ENCODE data around the gene PLXDC1. TPM values are rescaled to one million over a fixed set of nuclear protein-coding genes. Genes with fewer than 3 reads are reported as not detected.

The PLXDC1 gene
- polyA plus RNA-seq, 3 donors: 1.2 to 10.7 (median 4.7) TPM

DNA sequence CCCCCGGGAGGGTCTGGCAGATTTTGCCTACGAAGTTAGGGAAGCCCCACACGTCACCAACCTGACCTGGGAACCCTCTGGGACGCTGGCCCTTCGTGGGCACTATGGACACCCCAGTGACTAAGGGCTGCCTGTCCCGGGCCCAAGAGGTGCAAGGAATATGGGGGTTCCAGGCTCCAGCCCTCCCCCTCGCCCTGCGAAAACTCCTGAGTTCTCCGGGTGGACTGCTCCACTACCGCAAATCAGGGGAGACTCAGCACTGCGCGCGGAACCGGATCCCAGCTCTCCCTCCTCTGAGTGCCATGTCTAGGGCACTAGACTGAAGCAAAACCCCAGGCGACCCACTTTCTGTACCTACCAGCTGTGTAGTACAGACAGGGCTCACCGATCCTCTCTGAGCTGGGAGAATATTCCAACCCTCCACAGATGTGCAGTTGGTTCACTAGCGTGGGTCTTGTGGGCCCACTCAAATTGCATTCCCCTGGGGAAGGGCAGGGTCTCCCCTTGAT is 14.5 kb upstream of the PLXDC1 start, which contains the start of gene ARL5C:
TSS of gene ARL5C (minus strand) at position 321 of the 509 bp plus-strand sequence. CDS start 401 bp downstream, outside the sequence.
- 43 to 60% (median 54%) methylated on average over 17 of the region's 17 CpGs for WGBS, 3 donors
- H3K27ac ChIP-seq (ENCODE audit: low read depth, low read length): no peak within 1 kb of the TSS

GRCh38 chr17:39165178-39165840 is 13.9 kb upstream of the PLXDC1 start:
- 7 to 21% (median 8%) methylated on average over 51 of the region's 51 CpGs for WGBS, 3 donors
- no peak overlapping the region for H3K27ac ChIP-seq (ENCODE audit: low read depth, low read length)

- H3K27ac ChIP-seq (ENCODE audit: low read depth, low read length): no peak overlapping the region
- WGBS, 3 donors: 0 to 1% (median 1%) methylated on average over 14 to 15 of the region's 15 CpGs
Observed at GRCh38 chr17:39164675-39165143, 13.3 kb upstream of the PLXDC1 start.

DNA sequence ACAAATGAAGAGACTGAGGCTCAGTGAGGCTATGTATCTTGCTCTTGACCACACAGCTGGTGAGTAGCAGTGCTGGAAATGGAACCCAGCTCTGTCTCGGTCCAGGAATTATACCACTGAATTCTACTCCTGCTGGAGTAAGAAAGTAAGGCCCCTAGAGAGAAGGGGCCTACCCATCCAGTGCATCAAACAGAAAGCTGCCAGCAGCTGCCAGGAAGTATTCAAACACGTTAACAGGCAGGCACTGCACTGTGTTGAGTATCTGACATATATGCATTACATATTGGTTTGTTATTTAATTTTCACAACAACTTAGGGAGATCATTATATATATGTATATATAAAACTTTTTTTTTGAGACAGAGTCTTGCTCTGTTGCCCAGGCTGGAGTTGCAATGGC is 10.5 kb upstream of the PLXDC1 start:
- 71 to 74% (median 71%) methylated on average over 2 of the region's 2 CpGs for WGBS, 3 donors
- no peak overlapping the region for H3K27ac ChIP-seq (ENCODE audit: low read depth, low read length)

DNA sequence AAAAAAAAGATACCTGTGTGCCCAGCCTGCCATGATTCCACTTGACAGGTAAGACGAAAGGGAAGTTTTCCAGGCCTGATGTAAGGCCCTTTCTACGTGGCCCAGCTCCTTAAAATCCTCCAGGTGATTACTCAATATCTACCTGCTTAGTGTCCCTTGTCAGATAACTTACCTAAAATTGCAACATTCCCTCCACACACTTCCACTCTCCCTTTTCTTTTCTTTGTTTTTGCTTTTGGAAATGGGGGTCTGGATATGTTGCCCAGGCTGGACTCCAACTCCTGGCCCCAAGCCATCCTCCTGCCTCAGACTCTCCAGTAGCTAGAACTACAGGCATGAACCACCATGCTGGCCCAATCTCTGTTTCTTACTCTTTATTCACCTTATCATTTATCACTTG is 7.2 kb upstream of the PLXDC1 start:
- no peak overlapping the region for H3K27ac ChIP-seq (ENCODE audit: low read depth, low read length)
- 80 to 92% (median 91%) methylated on average over 2 of the region's 2 CpGs for WGBS, 3 donors

DNA sequence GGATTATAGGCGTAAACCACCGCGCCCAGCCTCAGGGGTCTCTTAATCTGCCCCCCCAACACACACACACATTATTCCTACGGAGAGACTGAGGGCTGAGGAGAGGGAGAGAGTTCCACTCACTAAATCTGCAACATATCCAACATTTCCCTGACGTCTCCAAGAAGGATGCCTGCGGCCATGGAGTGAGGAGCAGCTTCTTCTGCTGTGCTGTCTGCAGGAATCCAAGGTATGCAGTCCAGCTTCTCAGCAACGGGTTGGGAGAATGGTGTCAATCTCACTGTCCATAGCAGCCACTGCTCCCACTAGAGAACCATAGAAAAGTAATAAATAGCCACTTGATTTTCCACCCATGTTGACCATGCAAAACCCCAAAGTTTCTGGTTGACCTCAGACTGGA is 5.1 kb upstream of the PLXDC1 start:
- WGBS, 3 donors: 73 to 81% (median 76%) methylated on average over 7 of the region's 7 CpGs
- no peak overlapping the region for H3K27ac ChIP-seq (ENCODE audit: low read depth, low read length)

DNA sequence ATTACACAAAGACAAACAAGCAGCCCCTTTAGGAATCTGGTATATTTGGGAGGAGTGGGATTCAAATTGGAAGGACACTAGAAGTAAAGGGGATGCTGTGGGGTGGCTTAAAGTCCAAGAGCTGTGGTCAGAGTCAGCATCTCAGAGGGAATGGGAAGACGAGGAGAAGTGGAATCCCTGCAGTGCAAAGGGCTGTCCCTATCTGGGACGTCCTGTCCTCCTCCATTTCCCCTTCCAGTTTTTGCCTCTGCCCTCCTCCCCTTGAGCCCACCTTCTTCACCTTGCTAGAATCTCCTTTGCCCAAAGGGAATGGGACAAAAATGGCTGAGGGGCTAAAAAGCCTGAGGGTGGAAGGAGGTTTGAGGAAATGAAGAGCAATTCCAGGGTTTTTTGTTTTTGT is 4.2 kb upstream of the PLXDC1 start:
- 41 to 56% (median 53%) methylated on average over 2 of the region's 2 CpGs for WGBS, 3 donors
- H3K27ac ChIP-seq (ENCODE audit: low read depth, low read length): no peak overlapping the region

- 0 to 1% (median 0%) methylated on average over 16 of the region's 16 CpGs for WGBS, 3 donors
- H3K27ac ChIP-seq (ENCODE audit: low read depth, low read length): peak overlapping the region; percentile 51
Observed at GRCh38 chr17:39153599-39154051, 2.2 kb upstream of the PLXDC1 start.

GRCh38 chr17:39151943-39152818 is 744 bp upstream of the PLXDC1 start:
- H3K27ac ChIP-seq (ENCODE audit: low read depth, low read length): no peak overlapping the region
- WGBS, 3 donors: 11 to 24% (median 11%) methylated on average over 25 of the region's 25 CpGs

DNA sequence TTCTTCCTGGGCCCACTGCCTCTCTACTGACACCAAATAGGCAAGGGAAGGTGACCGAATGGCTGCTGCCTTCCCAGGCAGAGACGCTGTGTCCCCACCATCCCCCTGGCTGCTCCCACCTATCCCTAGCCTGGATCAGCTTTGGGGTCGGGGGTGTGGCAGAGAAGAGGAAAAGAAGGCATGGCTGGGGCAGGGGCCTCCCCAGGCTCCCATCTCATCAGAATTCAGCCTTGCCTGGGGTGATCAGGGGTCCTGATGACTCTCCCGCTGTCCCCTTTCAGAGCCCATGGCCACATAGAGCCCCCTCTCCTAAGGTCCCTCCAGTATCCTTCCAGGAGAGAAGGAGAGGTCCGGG is 665 bp downstream of the PLXDC1 start:
- H3K27ac ChIP-seq (ENCODE audit: low read depth, low read length): no peak overlapping the region
- 38 to 42% (median 40%) methylated on average over 4 to 5 of the region's 5 CpGs for WGBS, 3 donors

- H3K27ac ChIP-seq (ENCODE audit: low read depth, low read length): no peak overlapping the region
- WGBS, 3 donors: 73 to 81% (median 74%) methylated on average over 5 of the region's 5 CpGs
Observed at GRCh38 chr17:39150104-39150634, 1.3 kb downstream of the PLXDC1 start.

DNA sequence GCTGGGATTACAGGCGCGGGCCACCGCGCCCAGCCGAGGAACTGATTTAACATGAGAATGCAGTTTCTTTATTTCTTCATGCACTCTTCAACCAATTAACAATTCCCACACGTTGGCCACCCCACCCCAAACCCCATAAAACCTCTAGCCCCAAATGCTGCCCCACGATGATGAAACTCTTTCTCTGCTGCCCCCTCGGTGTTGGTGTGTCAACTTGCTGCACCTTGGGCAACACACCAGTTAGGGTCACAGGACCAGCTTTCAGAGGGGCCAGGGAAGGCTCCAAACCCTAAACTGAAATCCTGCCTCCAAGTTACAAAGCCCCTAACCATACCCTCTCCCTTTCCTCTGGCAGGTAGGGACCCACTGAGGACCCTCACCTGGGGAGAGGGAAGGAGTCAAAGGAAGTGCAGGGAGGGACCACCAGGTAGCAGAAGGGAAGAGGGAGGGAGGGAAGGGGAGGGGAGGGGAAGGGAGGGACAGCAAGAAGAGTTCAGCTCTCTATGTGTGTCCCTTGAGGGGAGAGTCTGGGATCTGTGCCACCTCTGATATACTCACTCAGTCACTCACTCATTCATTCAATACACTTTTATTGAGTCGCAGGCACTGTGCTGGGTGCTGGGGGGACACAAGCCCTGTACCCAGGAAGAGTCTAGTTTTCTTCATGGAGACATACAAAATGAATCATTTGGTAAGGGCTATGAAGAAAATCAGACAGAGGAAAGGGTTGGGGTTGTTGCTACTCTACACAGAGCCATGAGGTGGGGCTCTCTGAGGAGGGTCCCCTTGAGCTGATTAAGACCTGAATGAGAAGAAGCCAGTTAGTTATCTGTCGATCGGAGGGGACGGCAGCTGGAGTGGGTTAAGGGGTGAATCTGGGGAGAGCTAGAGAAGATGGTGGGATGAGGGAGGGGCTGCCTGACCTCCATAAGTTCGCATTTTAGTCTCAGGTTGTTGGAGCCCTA is 3.9 kb downstream of the PLXDC1 start:
- WGBS, 3 donors: 55 to 69% (median 67%) methylated on average over 13 of the region's 13 CpGs
- no peak overlapping the region for H3K27ac ChIP-seq (ENCODE audit: low read depth, low read length)

GRCh38 chr17:39146273-39146672 is 5.2 kb downstream of the PLXDC1 start:
- H3K27ac ChIP-seq (ENCODE audit: low read depth, low read length): no peak overlapping the region
- 92 to 97% (median 93%) methylated on average over 3 of the region's 3 CpGs for WGBS, 3 donors

DNA sequence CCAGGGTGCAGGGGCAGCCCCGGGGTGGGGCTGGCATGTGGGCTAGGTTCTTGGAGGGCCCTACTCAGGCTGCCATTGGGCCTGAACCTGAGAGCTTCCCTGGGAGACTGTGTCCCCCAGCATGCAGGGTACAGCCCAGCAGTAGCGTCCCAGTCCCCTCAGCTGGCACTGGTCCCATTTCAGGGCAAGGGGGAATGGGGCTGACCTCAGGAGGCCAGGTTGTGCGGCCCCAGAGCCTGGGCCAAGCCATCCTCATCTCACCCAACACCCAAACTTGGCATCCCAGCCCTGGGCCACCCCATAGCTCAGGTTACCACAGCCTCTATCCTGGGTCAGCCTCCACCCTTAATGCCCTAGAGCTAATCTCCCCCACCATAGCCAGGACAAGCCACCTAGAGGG is 6.3 kb downstream of the PLXDC1 start:
- 77 to 89% (median 88%) methylated on average over 3 of the region's 3 CpGs for WGBS, 3 donors
- H3K27ac ChIP-seq (ENCODE audit: low read depth, low read length): peak overlapping the region; percentile 34

DNA sequence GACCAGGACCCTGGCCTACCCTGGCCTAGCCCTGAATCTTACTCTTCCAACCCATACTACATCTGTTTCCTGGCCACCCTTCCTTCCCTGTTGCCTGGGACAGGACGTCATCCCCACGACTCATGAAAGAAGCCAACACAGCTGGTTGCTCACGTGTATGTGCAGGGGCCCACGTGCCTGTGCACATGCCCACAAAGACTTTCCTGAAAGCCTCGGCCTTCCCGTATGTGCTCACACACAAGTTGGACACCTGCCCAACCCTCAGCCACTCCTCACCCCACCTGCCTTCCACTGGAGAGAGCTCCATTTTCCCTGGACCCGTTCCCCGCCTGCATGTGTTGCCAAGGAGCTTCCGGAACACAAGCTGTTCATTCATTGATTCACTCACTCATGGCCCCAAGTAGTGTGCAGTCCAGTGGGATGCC is 7.0 kb downstream of the PLXDC1 start:
- WGBS, 3 donors: 18 to 27% (median 22%) methylated on average over 9 of the region's 9 CpGs
- no peak overlapping the region for H3K27ac ChIP-seq (ENCODE audit: low read depth, low read length)

DNA sequence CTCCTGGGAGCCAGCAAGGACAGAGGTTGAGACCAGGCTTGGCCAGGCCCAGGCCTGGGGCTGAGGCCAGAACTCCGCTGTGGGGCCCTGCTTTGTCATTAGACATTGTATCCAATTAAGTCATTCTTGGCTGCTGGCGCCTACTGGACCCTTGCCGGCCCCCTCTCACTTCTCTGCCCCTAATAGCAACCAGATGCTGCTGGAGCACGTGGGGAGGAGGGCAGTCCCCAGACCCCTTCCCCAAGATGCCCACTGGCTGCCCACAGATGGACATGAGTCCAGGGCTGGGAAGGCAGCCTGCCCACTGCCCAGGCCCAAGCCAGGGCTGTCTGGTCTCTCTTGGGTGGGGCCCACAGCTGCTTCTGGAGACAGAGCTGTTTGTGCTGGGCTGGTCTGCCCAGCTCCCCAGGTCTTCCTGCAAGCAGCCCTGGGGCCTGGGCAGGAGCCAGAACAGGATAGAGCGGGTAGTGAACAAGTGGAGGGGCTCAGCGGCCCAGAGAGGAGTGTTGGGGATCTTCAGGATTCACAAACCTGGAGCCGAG is 7.8 kb downstream of the PLXDC1 start:
- no peak overlapping the region for H3K27ac ChIP-seq (ENCODE audit: low read depth, low read length)
- 59 to 81% (median 71%) methylated on average over 7 of the region's 7 CpGs for WGBS, 3 donors

DNA sequence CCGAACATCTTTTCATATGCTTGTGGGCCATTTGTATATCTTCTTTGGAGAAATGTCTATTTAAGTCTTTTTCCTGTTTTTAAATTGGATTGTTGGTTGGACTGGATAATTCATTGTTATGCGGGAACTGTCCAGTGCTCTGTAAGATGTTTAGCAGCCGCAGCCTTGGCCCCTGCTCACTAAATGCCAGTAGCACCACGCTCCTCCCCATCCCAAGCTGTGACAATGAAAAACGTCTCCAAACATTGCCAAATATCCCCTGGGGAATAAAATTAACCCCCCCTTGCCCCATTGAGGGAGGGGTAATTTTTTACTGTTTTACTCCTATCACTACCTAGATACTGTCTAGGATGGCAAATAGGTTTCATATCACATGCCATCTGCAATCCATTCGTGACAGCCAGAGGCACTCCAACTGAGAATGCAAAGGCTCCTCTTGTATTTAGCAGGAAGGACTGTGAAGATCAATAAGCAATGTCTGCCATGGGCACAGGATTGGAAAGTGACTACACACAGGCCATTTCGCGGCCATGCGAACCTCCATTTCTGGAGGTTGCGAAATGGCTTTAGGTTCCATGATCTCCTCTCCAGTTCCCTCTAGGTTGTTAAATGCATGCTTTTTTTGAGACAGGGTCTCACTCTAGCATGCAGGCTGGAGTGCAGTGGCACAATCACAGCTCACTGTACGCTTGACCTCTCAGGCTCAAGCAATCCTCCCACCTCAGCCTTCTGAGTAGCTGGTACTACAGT is 9.3 kb downstream of the PLXDC1 start:
- no peak overlapping the region for H3K27ac ChIP-seq (ENCODE audit: low read depth, low read length)
- WGBS, 3 donors: 85 to 89% (median 89%) methylated on average over 11 of the region's 11 CpGs
